H7 (cell line): Measurements from ENCODE around the gene SLIT1. TPM values are rescaled to one million over a fixed set of nuclear protein-coding genes. Genes with fewer than 3 reads are reported as not detected.

Source experiments
- DNase-seq: peaks from one replicate; pipeline ENCODE4 v3.0.0; 2012
- H3K27me3 ChIP-seq: 2 replicates; pipeline ENCODE4 v1.6.0; 2011; ENCODE audit warnings: mild to moderate bottlenecking, low read length; ENCODE audit not compliant: control insufficient read depth, insufficient read depth
- H3K36me3 ChIP-seq: replicated peaks from 2 replicates; pipeline ENCODE4 v1.5.1; 2011; ENCODE audit warnings: low read length; ENCODE audit not compliant: control insufficient read depth, insufficient read depth
- H3K4me3 ChIP-seq: 2 replicates; pipeline ENCODE4 v1.5.1; 2011; ENCODE audit warnings: low read depth, mild to moderate bottlenecking, control low read depth, low read length, moderate library complexity; ENCODE audit not compliant: insufficient read depth
- total RNA-seq: library from RNA; depleted of rRNA; stranded (reverse); fragments of >200 nt; shearing (Covaris generic); gene quantifications from 2 replicates; pipeline ENCODE4 v1.2.3, GENCODE V29; 2014

SLIT1 gene
- total RNA-seq, 1 experiment from 2014 or later: 0.28 TPM

- Histone ChIP-seq H3K27me3 (no peaks in the 10 kb centered on the region), H3K4me3 (no peak overlapping the region), H3K36me3 (no peaks in the 10 kb centered on the region)
- no peak for DNase-seq
Observed at GRCh38 chr10:97062046-97062445, 123.7 kb downstream of the SLIT1 start.

DNA sequence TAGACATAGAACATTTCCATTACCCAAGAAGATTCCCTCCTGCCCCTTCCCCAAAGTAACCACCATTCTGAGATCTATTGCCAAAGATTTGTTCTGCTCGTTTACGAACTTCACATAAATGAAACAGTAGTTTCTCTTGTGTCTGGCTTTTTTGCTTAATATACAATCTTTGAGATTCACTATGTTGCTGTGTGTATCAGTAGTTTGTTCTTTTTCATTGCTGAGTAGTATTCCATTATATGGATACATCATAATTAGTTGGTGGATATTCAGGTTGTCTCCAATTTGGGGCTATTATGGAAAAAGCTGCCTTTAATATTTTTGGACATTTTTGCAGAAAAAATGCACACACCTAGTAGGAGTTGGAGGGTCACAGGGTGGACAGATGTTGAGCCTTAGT is 124.3 kb downstream of the SLIT1 start:
- no peak for DNase-seq
- Histone ChIP-seq H3K4me3 (no peak overlapping the region), H3K36me3 (no peaks in the 10 kb centered on the region), H3K27me3 (no peaks in the 10 kb centered on the region)

DNA sequence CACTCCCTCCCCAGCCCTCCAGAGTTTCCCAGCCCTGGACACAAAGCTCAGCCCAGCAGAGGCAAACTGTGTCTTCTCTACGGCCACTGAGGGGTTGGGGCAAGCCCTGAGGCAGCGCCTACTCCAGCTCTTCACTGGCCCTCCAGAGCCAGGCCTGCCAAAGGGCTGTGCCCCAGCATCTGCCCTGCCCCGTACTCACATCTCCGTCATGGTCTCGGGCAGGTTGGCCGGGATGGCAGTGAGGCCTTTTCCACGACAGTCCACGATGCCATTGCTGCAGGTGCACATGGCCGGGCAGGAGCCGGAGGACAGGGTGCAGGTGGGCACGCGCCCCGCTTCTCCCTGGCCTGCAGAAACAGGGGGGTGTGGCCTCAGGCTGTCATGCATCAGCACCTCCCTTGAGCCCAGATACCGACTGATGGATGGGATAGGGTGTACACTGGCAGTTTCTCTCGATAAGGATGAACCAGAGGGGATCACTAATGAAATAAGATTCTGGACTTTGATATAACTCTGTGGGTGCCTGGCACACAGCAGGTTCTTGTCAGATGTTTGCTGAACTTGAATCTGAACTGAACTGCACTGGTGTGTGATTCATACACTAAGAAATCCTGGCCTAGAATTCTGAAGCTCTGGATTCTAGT is 125.2 kb downstream of the SLIT1 start:
- H3K36me3 ChIP-seq: no peaks in the 10 kb centered on the region
- no peak overlapping the region for H3K4me3 ChIP-seq
- peak; percentile 32 for DNase-seq
- no peaks in the 10 kb centered on the region for H3K27me3 ChIP-seq

DNA sequence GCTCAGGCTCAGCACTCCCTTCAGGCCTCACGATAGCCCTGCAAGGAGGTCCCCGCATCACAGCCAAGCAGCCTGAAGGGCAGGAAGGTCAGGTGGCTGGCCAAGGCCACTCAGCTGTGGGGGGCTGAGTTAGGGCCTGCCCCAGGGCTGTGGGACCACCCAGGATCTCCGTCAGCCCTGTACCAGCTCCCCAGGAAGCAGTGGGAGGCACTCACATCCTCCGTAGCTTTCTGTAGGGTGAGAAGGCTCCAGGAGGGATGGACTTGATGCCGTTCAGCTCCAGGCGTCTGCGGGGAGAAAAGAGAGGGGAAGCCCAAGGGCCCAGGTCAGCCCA is 125.9 kb downstream of the SLIT1 start:
- Histone ChIP-seq H3K4me3 (no peak overlapping the region), H3K36me3 (no peaks in the 10 kb centered on the region), H3K27me3 (no peaks in the 10 kb centered on the region)
- DNase-seq: no peak

DNA sequence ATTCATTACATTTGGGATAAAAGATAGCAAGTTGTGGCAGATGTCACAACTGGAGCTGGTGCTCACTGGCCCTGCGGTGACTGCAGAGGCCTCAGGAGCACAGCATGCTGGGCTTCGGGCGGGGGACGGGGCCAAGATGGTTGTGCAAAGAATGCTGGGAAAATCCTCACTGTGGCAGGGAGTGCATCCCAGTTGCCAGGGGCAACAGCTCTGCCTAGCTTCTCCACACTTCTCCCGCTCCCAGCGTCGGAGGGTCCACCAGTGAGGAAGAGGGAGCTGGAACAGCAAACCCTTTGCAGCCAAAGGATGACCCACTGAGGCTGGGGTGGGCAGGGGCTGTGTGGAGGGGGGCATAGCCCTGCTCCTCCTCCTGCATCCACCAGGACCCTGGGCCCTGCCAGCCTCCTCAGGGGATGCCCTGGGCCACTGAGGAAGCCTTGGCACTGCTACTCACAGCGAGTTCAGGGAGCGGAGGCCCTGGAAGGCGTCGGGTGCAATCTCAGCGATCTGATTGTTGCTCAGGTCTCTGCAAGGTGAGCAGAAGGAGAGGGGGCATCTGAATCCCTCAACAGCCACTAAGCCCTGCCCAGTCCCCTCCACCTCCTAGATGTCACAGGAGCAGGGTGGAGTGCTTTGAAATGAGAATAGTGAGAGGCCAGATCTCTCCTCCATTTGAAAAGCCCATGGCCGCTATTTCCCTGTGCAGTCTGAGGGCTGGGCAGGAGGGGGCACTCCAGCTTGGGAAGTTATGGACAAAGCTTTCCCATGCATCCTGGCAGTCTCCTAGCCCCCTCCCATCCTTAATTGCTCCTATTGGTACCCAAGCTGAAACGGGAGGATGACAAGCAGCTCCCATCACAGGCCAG is 126.5 kb downstream of the SLIT1 start:
- Histone ChIP-seq H3K36me3 (no peaks in the 10 kb centered on the region), H3K27me3 (no peaks in the 10 kb centered on the region), H3K4me3 (no peak overlapping the region)
- peak; percentile 92 for DNase-seq

DNA sequence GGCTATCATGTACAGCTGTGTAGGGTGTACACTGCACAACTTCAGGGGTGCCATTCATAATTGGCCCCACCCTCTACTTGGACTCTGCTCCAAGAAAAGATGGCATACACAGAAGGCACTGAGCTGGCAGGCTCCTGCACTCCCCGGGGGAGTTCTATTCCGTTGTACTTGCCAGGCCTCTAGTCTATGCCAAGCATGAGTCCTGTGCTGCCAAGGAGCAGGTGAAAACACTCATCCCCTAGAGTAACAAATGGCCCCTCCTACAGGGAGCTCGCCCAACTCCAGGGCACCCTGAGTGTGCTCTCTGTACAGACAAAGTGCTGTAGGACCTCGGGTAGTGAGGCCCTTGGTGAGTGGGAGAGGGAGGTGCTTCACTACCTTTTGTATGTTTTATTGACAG is 127.2 kb downstream of the SLIT1 start:
- DNase-seq: no peak
- no peaks in the 10 kb centered on the region for H3K27me3 ChIP-seq
- H3K4me3 ChIP-seq: no peak overlapping the region
- H3K36me3 ChIP-seq: no peaks in the 10 kb centered on the region

DNA sequence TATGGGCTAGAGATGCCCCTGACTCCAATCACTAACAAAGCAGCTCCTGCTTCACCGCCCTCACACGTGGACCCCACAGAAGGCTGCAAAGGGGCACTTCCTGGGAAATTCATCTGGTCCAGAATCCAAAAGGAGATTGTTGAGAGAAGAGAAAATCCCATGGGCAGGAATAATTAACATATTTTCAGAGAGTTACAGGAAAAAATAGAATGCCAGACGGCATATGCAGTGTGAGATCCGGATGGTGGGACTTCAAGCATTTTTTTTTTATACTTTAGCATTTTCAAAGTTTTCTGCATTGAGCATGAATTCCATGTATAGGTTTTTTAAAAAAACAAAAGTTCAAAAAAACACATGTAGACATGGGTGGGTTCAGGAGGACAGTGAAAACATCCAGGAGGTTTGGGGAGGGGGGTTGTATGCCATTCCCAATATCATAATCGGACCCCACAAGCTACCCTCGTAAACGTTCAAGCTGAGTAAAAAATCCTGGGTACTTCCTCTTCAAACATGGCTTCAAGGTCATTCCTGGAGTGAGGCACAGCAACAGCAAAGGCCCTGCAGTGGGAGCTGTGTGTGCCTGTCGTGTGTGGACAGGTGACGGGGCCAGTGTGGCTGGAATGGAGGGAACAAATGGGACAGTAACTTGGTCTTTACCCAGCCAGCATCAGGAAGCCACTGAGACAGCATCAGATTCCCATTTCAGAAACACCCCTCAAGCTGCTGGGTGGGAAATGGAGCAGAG is 128.1 kb downstream of the SLIT1 start:
- Histone ChIP-seq H3K36me3 (no peaks in the 10 kb centered on the region), H3K4me3 (no peak overlapping the region), H3K27me3 (no peaks in the 10 kb centered on the region)
- DNase-seq: peak; percentile 26

DNA sequence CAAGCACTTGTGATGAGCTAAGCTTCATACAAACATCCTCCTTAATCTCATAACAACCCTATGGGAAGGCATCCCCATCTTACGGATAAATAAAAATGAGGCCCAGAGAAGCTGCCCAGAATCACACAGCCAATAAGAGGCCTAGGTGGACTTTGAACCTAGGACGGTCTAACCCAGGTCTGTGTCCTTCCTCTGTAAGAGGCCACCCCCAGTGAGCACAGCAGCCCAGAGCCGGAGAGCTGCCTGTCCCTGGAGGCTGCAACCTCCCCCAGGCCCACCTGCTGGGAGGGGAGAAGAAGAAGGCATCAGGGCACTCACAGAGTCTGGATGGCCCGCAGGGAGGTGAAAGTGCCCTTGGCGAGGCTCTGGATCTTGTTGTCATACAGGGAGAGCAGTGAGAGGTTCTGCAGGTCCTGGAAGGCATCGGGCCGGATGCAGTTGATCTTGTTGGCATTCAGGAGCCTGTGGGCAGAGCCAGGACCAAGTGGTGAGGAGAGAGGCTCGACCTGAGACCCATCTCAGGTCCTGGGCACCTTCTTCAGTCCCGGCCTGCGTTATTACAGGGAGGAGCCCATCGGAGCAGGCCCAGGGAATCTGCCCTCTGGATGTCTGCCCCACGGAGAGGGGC is 129.6 kb downstream of the SLIT1 start:
- Histone ChIP-seq H3K27me3 (no peaks in the 10 kb centered on the region), H3K36me3 (no peaks in the 10 kb centered on the region), H3K4me3 (no peak overlapping the region)
- peak; percentile 39 for DNase-seq

DNA sequence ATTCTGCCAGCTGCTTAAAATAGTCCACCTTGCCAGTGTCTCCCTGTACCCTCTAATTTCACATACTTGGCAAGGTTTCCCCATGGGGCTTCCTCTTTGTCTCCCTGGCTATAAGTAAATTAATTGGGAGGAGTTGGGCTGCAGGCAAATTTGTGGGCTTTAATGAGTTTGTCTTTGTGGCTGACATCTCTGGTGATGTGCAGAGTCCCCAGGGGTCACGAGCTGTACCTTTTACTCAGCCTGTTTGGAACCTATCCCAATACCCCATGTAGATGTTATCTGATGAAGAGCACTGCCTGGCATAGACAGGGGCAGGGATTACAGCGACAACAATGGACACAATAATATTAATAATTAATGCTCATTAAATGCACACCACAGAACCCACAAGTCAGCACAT is 132.5 kb downstream of the SLIT1 start:
- H3K4me3 ChIP-seq: no peak overlapping the region
- DNase-seq: no peak
- no peaks in the 10 kb centered on the region for H3K27me3 ChIP-seq
- H3K36me3 ChIP-seq: no peaks in the 10 kb centered on the region

DNA sequence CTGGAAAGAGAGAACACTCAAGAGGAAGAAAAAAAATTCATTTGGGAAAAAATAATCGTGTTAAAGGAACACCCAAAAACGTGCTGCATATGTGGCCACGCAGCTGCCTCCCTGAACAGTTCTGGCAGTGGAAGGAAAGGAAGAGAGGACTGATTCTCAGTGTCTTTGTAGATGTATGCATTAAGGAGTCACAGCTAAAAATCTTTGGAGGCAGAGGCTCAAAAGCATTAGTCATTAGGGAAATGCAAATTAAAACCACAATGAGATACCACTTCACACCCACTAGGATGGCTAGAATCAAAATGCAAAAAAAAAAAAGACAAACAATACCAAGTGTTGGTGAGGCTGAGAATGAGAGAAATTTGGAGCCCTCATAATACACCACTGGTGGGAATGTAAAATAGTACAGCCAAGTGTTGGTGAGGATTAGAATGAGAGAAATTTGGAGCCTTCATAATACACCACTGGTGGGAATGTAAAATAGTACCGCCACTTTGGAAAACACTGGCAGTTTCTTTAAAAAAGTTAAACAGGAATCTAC is 134.7 kb downstream of the SLIT1 start:
- no peak overlapping the region for H3K4me3 ChIP-seq
- no peak for DNase-seq
- no peaks in the 10 kb centered on the region for H3K27me3 ChIP-seq
- no peaks in the 10 kb centered on the region for H3K36me3 ChIP-seq

DNA sequence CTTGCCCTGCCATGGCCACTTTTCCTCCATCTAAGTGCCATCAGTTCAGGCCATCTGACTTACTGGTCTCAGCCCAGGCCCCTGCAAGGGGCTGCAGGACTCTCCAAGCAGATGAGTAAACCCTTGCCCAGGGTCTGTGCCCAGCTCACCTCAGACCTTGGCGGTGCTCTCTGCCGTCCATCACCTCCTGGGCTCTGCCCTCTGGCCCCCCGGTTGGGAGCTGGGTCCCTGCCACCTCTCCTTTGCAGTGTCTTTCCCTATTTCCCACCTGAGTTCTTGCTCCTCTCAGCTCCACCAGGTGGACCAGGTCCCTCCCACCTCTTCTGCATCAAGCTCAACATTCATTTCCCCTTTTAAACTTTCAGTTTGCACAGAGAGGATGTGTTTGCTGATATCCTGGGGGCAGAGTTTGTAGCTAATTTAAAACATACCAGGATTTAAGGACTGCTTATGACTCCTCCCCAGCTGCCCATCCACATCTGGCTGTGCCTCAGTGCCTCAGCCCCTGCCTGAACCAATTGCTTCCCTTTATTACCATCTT is 135.5 kb downstream of the SLIT1 start:
- H3K4me3 ChIP-seq: no peak overlapping the region
- H3K36me3 ChIP-seq: no peaks in the 10 kb centered on the region
- no peak for DNase-seq
- H3K27me3 ChIP-seq: no peaks in the 10 kb centered on the region

DNA sequence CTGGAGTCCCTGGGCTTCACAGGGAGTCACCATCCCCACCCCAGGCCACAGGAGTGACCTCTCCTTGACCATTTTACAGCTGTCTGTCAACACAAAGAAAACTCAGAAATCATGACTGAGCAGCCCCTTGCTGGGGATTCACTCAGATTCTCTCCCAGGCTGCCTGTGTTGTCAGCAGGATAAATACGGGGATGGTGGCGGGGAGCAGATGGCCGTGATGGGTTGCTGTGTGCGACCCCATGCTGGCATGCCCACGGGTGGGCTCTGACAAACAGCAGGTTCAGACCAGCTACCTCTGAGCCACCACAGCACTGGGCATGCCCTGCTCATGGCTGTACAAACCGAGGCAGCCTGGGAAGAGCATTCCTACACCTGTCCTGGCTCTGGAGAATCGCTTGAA is 136.1 kb downstream of the SLIT1 start:
- DNase-seq: peak; percentile 40
- Histone ChIP-seq H3K27me3 (no peaks in the 10 kb centered on the region), H3K4me3 (no peak overlapping the region), H3K36me3 (no peaks in the 10 kb centered on the region)

- Histone ChIP-seq H3K4me3 (no peak overlapping the region), H3K27me3 (no peaks in the 10 kb centered on the region), H3K36me3 (no peaks in the 10 kb centered on the region)
- peak; percentile 32 for DNase-seq
Observed at GRCh38 chr10:97048649-97049427, 136.9 kb downstream of the SLIT1 start.
